ENCODE measurements around the gene RAB3D.
"Not testable (repeated sequence)": the region's sequence is repeated elsewhere in the genome, so short reads cannot be mapped to it uniquely, and the experiment has no call there.

Gene RAB3D

GRCh38 chr19:11338121-11338520 is 1.3 kb downstream of the RAB3D start:
- no peak for DNase-seq (ENCODE audit: low read depth)

DNA sequence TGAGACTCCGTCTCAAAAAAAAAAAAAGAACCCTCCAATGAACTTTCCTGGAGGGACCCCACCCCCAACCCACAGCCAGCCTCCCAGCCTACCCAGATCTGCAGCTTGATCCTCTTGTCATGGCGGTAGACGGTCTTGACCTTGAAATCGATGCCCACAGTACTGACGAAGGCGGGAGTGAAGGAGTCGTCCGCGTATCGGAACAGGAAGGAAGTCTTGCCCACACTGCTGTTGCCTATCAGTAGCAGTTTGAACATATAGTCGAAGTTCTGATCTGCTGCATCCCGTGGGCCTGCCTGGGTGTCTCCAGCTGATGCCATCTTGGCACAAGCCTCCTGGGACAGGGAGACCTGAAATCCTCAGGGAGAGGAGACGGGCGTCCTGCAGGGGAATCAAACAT is 2.4 kb downstream of the RAB3D start:
- no peak for DNase-seq (ENCODE audit: low read depth)

DNA sequence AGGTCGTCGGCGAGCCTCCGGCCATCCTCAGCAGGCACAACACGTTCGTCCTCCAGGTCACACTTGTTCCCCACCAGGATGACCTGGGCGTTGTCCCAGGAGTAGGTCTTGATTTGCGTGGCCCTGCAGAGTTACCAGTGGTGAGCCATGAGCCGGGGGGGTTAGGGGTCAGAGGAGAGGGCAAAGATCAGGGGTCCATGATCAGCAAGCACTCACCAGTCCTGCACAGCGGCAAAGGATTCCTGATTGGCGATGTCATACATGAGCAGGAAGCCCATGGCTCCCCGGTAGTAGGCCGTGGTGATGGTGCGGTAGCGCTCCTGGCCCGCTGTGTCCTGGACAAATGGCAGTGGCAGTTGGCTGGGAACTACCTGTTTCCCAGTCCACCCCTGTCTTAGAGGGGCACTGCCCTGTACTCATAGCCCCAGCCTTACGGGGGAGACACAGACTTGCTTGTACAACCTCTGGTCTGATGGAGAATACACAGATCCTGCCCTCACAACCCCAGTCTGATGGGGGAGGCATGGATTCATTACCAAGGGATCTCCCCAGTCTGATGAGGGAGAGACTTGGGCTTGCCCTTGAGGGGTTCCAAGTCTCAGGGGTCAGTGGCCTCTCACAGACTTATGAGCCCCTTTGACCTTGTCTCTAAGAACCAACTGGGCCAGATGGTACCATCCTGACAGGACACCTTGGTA is 3.9 kb downstream of the RAB3D start:
- DNase-seq (ENCODE audit: low read depth), result no peak

- DNase-seq (ENCODE audit: low read depth), result not testable (repeated sequence)
These were observed 5.6 kb downstream of the RAB3D start for GRCh38 chr19:11333838-11334237.

DNA sequence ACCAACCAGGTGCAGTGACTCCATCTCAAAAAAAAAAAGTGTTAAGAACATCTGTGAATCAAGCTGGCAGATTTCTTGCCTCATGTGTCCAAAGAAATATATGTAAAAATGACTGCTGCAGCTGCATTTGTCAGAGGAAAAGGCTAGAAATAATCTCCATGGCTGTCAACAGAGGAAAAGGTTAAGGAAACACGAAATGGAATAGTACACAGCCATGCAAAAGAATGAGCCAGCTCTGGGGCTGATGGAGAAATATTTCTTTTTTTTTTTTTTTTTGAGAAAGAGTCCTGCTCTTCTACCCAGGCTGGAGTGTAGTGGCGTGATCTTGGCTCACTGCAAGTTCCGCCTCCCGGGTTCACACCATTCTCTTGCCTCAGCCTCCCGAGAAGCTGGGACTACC is 6.6 kb downstream of the RAB3D start:
- no peak for DNase-seq (ENCODE audit: low read depth)

DNA sequence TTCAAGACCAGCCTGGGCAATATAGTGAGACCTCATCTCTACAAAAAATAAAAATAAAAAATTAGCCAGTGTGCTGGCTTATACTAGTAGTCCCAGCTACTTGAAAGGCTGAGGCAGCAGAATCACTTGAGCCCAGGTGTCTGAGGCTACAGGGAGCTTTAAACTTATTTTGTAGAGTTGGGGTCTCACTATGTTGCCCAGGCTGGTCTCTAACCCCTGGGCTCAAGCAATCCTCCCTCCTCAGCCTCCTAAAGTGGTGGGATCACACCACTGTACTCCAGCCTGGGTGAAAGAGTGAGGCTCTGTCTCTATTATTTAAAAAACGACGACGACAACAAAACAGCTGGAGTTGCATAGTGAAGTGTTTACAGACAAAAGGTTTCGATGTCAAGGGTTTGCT is 8.0 kb downstream of the RAB3D start:
- DNase-seq (ENCODE audit: low read depth), result no peak

DNA sequence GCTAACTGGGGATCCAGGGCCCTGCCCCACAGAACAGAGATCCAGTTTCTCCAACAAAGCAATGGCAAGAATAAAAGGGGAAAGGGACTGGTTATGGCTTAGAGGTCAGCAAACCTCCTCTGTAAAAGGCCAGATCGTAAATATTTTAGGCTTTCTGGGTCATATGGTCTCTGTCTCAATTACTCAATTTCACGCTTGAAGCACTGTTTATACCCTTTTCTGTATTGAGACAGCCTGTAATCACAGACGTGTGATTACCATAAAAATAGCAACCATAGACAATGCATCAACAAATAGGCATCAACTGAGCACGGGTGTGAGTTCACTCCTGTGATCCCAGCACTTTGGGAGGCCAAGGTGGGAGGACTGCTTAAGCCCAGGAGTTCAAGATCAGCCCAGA is 9.3 kb downstream of the RAB3D start:
- DNase-seq (ENCODE audit: low read depth), result no peak

GRCh38 chr19:11325544-11325943 is 13.9 kb downstream of the RAB3D start:
- DNase-seq (ENCODE audit: low read depth), result no peak

DNA sequence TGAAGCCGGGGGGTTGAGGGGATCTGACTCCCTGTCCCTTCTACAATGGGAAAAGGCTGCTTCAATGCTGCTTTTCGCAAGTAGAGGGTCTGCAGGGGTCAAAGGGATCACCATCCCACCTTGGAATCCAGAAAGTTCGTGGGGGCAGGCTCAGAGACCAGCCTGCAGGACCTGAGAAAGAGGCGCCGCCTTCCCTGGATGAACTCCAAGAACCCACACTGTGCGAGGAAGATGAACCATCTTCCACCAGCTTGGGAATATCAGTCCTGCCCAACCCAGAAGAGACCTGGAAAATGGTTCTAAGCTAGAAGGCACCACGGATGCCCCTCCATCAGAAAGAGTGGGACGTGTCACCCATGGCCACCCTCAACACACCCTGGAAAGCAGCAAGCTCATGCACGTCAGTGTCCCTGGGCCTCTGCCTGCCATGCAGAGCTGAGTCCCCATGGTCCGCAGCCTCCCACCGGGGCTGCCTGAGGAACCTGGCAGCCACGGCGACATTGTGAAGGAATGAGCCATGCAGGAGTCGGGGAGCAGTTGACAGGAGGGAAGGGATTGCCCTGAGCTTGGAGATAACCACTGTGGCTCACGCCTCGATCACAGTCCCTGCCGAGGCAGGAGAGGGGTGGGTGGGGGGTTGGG is 14.6 kb downstream of the RAB3D start:
- DNase-seq (ENCODE audit: low read depth), result no peak

DNA sequence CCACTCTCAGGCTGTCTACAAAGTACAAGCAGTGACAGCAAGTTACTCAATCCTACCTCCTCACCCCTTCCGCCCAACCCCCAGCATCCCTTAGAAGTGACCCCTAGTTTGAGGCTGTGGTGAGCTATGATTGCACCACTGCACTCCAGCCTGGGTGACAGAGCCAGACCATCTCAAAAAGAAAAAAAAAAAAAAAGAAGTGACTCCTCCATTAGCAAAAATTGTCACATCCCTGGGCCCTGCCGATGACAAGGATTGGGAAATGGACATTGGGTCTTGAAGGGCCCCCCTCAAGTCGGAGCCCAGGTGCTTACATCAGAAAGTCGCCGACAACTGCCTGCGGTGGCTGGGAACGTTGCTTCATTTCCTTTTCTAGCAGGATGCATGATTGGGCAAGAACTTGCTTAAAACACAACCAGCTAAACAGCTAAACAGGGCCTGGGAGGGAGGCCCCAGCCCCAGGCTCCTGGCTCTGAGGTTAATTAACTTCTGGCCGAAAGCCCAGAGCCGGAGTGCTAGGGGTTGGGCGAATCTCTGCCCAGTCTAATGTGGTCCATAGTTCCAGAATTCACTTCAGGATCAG is 15.3 kb downstream of the RAB3D start:
- DNase-seq (ENCODE audit: low read depth), result no peak

GRCh38 chr19:11323601-11324078 is 15.8 kb downstream of the RAB3D start:
- DNase-seq (ENCODE audit: low read depth), result no peak

- no peak for DNase-seq (ENCODE audit: low read depth)
These were observed 17.0 kb downstream of the RAB3D start for GRCh38 chr19:11322269-11323024.

DNA sequence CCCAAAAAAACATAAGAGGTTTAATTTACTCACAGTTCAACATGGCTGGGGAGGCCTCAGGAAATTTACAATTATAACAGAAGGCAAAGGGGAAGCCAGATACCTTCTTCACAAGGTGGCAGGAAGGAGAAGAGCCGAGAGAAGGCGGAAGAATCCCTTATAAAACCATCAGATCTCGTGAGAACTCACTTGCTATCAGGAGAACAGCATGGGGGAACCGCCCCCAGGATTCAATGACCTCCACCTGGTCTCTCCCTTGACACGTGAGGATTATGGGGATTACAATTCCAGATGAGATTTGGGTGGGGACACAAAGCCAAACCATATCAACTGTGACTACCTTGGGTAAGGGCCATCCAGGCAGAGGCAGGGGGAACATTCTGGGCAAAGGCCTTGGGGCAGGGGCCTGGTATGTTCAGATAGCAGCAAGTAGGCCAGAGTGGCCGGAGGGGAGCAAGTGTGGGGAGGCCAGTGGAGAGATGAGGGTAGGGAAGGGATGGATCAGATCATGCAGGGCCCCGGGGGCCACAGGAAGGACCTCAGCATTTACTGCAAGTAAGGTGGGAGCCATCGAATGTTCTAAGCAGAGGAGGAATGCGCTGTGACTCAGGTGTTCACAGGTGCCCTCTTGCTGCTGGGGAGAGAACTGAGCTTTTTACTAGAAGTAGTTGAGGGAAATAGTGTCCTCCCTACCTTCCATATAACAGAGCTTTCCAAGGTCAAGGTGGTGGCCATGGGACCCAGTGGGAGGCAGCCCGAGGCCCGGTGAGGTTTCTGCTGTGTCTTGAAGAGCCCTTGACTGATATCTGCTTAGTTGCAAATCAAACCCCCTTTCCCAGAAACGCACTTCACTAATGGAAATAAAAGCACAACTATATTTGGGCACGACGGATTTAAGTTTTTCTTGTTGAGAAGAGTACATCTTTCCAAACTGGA is 18.0 kb downstream of the RAB3D start:
- DNase-seq (ENCODE audit: low read depth), result no peak

- not testable (repeated sequence) for DNase-seq (ENCODE audit: low read depth)
These were observed 19.0 kb downstream of the RAB3D start for GRCh38 chr19:11320278-11320995.

DNA sequence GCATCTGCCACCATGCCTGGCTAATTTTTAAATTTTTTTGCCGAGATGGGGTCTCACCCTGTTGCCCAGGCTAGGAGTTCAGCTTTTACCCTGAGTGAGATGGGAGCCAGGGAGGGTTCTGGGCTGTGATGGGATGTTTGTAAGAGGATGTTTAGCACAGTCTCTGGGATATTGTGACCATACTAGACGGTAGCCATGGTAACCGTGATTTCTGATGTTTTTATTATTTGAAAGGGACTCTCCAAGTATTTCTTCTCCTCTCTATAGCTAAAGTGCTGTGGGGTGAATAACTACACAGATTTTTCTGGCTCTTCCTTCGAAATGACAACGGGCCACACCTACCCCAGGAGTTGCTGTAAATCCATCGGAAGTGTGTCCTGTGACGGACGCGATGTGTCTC is 33.1 kb downstream of the RAB3D start:
- DNase-seq (ENCODE audit: low read depth), result no peak

DNA sequence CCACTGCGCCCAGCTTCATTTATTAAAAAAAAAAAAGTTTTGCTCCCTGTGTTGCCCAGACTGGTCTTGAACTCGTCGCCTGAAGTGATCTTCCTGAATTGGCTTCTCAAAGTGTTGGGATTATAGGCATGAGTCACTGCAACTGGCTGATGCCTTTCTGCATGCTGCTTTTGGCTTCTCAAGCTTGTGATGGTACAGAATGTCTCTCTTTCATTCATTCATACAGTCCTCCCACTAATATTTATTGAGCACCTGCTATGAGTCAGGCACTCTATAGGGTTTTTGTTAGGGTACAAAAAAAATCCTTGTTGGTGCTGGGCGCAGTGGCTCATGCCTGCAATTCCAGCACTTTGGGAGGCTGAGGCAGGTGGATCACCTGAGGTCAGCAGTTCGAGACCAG is 34.5 kb downstream of the RAB3D start:
- DNase-seq (ENCODE audit: low read depth), result no peak

DNA sequence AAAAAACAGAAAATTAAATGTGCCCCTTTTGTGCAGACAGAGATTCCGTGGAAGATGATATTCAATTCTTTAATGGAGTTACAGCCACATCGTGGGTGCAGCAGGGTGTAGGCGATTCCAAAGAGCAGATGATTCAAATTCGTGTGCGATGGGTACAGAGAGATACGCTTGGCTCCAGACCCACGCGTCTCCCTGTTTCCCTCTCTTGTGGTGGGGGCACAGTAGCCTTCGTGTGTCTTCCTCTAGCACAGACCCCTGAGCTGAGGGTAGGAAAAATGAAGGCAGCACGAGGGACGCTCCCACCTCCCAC is 38.7 kb downstream of the RAB3D start:
- DNase-seq (ENCODE audit: low read depth), result no peak

DNA sequence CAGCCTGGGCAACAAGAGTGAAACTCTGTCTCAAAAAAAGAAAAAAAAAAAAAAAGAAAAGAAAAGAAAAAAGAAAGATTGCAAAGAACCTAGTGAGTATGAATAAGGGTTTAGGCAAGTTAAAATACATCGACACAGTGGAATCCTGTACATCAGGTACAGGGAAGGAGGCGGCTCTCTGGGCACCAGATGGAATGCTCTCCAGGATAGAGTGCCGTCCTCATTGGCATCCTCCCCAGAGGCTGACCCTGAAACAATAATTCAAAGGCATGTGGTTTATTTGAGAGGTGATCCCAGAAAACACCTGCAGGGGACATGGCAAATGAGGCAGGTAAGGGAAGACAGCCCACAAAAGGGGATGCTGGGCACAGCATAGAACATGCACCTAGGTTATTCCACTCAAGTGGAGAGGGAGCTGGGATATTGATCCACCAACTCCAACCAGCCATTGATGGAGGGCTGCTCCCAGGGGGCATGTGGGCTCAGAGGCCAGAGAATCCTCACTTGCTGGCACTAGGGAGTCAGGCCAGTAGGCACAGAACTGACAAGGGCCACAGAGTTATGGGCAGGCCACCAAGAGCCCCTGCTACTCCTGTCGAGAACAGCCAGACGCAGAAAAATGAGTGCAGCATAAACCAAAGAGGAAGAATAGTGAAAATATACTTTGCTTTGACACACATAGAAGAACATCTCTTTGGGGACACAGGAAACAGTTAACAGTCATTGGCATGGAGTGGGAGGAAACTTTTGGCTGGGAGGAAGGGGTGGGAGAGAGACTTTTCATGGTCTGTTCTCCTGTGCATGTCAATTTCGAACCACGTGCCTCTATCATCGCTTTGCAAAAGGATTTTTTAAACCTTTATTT is 39.3 kb downstream of the RAB3D start:
- no peak for DNase-seq (ENCODE audit: low read depth)

DNA sequence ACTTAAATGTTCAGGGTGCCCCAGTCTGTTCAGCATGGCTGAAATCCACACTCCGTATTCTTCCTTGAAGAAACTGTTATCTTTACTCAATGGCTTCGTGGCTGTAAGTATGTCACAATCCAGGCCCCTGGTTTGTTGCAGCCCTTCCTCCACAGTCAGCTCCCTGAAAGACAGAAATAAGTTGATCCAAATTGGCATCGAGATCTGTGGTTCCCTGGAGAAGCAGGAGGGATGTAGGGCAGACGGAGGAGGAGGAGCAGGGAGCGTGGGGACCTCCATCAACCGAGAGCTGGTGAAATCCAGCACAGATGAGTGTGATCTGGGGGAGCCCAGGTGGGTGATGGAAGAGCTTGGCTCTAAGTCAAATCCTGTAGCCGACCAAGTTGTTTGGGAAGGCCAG is 43.2 kb downstream of the RAB3D start:
- DNase-seq (ENCODE audit: low read depth), result no peak

DNA sequence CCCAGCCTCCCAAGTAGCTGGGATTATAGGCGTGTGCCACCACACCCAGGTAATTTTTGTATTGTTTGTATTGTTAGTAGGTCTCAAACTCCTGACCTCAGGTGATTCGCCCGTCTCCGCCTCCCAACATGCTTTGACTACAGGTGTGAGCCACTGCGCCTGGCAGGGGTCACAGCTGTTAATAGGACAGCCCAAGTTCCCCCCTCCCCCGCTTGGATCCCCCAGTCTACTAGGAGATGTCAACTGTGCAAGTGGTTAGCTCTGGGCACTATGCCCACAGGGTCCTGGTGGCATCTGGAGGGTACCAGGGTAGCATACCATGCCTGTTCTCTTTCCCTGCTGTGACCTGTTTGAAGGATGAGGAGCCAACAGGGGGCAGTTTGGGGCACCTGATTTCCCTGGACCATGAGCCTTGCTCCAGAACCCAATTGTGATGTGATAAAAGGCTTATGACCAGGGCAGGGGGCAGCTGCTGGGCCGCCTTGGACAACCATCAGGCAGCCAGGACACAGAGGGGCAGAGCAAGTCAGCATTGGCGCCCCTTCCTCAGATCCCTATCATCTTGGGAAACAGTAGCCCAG is 43.7 kb downstream of the RAB3D start, which contains the start of gene TSPAN16:
TSS of gene TSPAN16 (plus strand) at position 496 of the 581 bp plus-strand sequence. CDS start 138 bp downstream, outside the sequence.
- no peak for DNase-seq (ENCODE audit: low read depth)

Data from activated T-cell treated with anti-CD3 and anti-CD28 coated beads for 1 hour (primary cell).